ENCODE measurements around the gene SNTG2.

Gene SNTG2

GRCh38 chr2:1010415-1010930 is 59.8 kb downstream of the SNTG2 start:
- no peak for DNase-seq

DNA sequence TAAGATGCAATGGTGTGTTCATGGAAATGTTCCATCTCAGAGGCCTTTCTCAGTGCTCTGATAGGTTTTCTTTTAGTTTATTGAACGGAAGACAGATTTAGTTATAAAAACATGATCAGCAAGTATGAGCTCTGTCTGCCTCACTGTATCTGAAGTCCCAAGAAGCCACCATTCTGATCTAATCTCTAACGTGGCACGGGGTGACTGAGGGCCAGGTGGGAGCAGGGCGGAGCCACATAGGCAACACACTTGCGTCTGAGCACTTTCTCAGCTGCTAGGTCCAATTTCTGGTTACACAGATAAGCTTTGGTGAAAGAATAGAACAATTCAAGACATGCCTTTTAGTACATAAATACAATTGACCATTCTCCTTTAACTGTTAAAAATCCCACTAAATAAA is 60.4 kb downstream of the SNTG2 start:
- no peak for DNase-seq

- DNase-seq: no peak
Measured at GRCh38 chr2:1011985-1012384, 61.3 kb downstream of the SNTG2 start.

GRCh38 chr2:1014802-1015201 is 64.2 kb downstream of the SNTG2 start:
- no peak for DNase-seq

DNA sequence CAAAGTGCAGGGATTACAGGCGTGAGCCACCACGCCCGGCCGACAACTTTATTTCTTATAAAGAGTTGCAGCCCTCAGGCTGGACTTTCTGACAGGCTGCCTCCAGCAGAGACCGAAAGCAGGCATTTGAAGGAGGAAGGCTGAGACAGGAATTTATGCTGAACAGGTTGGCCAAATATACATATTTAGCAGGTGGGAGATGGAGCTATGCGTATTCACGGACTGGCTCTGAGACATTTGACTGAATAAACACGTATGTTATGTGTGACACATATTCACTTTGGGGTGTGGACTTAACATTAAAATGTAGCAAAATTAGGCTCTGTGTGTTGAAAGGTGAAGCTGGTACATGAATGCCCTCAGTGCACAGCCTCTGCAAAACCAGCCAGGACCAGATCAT is 65.9 kb downstream of the SNTG2 start:
- DNase-seq: no peak

DNA sequence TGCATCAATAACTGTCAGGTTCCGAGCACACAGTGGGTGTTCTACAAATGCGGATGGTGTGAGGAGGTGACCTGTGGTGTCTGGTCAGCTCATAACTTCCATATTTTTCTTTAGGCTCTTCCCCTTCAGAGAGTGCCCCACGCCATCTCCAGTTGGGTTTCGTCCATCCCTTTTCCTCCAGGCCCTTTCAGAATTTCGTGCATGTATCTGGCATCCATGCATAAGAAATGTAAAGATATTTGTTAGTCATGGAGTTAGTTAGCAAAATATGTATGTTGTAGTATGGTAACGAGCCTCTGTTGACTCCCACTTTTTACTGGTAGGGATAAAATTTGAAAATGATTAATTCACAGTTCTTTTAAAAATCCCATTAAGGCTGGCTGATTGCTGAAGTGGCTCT is 67.2 kb downstream of the SNTG2 start:
- DNase-seq: no peak

DNA sequence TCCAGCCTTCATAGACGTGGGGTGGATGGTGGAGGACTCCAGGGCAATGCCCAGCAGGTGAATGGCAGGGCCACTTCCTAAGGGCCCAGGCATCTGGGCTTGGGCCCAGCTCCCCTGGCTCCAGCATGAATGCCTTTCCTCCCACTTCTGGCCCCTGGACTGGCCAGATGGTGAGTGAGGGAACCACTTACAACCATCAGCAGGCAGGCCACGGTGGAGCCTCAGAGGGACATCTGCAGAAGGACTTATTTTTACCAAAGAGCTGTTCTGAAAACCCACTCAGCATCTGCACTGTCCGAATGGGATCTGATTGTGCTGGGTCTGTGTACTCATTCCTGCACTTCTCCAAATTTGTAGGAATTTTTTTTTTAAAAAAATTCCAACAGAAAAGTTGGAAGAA is 69.6 kb downstream of the SNTG2 start:
- no peak for DNase-seq

DNA sequence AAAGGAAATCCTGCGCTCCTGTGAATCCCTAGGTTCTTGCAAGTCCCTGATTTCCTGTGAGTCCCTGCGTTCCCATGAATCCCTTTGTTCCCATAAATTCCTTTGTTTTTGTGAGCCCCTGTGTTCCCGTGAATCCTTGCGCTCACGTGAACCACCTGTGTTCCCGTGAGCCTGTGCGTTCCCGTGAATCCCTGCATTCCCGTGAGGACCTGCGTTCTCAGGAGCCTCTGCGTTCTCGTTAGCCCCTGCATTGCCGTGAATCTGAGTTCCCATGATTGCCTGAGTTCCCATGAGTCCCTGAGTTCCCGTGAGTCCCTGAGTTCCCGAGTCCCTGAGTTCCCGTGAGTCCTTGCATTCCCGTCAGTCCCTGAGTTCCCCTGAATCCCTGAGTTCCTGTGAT is 71.5 kb downstream of the SNTG2 start:
- DNase-seq: no peak

DNA sequence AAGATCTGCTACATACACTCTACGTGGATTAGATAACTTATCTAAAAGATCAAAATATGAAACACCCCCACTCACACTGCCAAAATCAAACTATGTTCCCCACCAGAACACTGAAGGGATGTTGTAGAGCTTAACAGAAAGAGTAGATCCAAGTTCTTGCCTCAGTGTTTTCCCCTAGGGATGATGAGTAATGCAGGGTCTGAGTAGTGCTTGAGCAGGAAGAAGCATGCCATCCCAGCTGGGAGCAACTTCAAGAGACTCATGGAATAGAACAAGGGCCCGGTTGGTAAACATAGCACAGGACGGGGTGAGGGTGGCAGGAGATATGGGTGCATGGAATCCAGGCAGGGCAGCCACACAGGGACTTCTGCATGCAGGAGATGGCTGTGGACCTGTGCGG is 74.3 kb downstream of the SNTG2 start:
- no peak for DNase-seq

DNA sequence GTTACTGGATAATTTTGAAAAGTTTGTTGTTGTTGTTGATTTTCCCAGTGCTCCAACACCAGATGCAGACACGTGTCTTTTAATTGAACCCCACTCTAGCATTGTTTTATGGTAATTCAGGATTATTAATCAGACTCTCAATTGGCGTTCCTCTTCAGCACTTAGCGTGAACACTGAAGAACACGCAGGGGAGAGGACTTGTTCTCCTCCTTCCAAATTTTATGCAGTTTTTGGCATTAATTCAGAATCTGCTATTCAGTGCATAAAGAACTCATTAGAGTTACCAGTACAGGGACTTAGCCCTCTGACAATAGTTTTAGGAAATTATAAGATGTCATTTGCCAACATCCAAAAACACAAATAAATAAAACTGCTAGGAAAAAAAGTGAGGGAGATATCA is 75.5 kb downstream of the SNTG2 start:
- no peak for DNase-seq

DNA sequence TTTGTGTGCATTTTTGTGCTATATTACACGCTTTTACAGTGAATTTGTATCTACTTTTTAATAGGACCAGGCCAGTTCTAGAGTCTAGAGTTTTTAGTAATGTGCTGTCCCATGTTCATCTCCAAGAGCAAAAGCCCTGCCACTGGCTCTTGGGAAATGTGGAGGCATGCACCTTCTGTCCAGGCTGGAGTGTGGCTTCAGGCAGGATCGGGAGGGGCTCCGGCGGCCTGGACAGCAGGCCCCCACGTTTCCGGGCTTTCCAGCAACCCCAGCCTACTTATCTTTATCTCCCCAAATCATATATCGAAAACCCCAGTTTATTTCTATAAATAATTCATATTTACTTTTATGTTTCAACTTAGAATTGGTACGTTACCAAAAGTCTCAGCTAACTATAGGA is 78.2 kb downstream of the SNTG2 start:
- no peak for DNase-seq

DNA sequence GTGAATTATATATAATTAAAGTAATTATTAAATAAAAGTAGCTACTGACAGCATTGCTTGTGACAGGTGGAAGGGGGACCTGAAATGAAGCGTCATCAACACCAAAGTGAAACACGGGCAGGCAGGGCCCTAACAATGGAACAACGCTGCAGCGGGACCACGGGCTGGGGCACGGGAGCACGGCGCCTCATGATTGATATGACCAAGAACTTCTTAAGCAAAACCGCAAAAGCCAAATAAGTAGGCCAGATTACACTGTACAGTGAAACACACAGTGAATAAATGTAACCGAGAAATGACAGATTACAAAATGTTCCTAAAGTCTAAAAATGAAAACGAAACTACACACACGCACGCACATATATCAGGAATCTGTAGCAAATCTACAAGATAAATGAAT is 81.4 kb downstream of the SNTG2 start:
- DNase-seq: no peak

GRCh38 chr2:1033069-1033468 is 82.4 kb downstream of the SNTG2 start:
- no peak for DNase-seq

GRCh38 chr2:1037066-1037465 is 86.4 kb downstream of the SNTG2 start:
- DNase-seq: no peak

DNA sequence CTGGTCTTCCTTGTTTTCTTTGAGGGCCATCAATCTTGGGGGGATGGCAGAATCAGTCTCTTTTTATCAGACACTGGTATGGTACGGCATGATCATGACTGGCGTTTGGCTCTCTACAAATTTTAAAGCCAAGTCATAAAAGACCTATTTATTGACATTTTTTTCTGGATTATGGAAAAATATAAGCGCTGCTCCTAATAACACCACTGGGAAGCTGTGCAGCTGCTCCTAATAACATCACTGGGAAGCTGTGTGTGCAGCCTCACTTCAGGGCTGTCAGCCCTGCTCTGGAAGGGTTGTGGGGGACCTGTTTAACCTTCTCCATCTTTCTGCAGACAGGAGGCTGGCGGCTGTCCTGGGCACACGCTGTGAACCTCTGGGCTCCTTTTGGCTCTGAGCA is 88.9 kb downstream of the SNTG2 start:
- DNase-seq: no peak

DNA sequence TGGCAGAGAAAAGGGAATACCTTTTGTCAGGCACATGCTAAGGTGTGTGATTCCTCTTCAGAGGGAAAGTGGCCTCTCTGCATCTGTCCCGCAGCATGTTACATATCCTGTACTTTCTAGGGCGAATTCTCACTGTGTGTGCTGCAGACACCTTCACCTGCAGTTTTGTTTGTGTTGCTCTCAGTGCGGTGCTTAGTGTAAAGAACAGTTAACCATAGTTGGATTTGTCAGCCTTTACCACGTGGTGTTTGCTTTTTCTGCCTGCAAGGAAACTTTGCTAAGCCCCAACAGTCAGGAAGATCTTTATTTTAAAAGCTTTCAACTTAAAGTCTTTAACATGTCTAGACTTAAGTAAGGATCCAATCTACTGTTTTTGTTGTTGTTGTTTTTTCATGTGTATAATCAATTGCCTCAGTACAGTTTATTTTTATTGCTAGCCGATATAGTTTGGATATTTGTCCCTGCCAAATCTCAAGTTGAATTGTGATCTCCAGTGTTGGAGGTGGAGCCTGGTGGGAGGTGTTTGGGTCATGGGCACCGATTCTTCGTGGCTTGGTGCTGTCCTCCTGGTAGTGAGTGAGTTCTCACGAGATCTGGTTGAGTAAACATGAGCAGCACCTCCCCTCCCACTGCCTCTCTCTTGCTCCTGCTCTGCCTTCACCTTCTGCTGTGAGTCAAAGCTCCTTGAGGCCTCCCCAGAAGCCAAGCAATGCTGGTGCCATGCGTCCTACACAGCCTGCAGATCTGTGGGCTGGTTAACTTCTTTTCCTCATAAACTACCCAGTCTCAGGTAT is 90.6 kb downstream of the SNTG2 start:
- DNase-seq: no peak

GRCh38 chr2:1045109-1045508 is 94.5 kb downstream of the SNTG2 start:
- no peak for DNase-seq

DNA sequence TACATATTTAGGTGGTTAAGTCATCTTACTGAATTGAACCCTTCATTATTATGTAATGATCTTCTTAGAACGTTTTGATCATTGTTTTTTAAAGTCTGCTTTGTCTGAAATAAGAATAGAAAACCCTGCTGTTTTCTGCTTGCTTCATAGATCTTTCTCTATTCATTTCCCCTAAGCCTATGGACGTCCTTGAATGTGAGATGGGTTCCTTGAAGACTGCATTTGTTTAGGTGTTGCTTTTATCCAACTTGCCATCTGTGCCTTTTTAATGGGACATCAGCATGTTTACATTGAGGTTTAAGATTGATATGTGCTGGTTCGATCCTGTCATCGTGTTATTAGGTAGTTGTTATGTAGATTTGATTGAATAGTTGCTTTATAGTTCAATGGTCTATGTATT is 95.4 kb downstream of the SNTG2 start:
- DNase-seq: no peak

- no peak for DNase-seq
Measured at GRCh38 chr2:1047485-1047884, 96.8 kb downstream of the SNTG2 start.

DNA sequence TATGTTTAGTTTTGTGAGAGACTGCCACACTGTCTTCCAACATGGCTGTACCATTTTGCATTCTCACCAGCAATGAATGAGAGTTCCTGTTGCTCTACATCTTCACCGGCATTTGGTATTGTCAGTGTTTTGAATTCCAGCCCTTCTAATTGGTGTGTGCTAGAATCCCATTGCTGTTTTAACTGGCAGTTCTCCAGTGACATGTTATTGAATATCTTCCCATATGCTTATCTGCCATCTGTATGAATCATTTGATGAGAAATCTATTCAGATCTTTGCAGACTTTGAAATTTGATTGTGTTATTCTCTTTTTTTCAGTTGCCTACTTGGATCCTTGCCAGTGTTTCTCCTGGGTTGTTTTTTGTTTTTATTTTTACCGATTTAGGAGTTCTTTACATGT is 99.0 kb downstream of the SNTG2 start:
- DNase-seq: no peak

- DNase-seq: no peak
Measured at GRCh38 chr2:1051075-1051474, 100.4 kb downstream of the SNTG2 start.

- DNase-seq: no peak
Measured at GRCh38 chr2:1052771-1053191, 102.1 kb downstream of the SNTG2 start.

GRCh38 chr2:1053786-1054185 is 103.1 kb downstream of the SNTG2 start:
- no peak for DNase-seq

- DNase-seq: no peak
Measured at GRCh38 chr2:1054399-1054798, 103.8 kb downstream of the SNTG2 start.

DNA sequence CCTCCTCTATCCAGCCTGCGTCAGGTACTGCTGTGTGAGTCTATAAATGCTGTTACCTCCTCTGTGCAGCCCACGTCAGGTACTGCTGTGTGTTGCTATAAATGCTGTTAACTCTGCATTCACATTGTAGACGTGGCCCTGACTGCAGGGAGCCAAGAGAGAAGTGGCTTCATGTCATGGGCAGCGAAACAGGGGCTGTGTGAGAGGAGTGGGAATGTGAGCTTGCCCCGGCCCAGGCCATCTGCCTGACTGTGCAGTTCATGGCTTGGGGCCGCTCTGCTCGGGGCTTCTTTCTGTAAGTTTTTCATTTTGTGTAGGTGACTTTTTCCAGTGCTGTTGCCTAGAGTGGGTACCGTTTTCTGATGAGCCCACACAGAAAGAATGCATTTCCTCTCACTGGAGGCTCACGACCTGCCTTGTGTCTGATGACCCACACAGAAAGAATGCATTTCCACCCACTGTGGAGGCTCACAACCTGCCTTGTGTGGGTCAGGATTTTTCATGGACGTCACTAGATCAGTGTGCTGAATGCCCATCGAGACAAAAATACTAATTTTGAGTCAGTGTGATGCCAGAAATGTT is 104.5 kb downstream of the SNTG2 start:
- DNase-seq: no peak

Measured in CD4-positive, alpha-beta T cell treated with Interleukin-17A for 4 hours (primary cell).